Measurements from ENCODE around the gene ALX4.

ALX4 gene

DNA sequence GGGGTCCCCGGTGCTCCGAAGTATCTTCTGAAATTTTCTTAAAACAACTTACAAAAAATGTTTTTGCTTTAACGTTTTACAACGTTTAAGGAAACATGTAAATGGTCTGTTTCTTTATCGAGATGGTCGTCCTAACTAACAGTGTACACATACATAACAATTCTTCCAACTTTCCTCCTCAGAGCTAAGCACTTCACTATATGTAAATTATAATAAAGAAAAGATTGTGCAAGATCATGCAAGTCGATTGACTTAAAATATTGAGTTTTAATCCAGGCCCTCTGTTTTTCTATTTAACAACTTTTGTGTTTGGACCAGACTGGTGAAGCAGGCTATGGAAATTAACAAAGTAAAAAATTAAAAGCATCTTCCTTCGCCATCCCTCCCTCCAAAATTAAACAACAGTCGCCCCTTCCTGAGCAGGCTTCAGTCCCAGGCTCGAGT, 4.9 kb downstream of the ALX4 start:
- Histone ChIP-seq H3K27ac (peak overlapping the region in 2 of 21 experiments; percentile 24 to 67), H3K4me3 (peak overlapping the region in 3 of 7 experiments; percentile 45 to 52 (median 48))

DNA sequence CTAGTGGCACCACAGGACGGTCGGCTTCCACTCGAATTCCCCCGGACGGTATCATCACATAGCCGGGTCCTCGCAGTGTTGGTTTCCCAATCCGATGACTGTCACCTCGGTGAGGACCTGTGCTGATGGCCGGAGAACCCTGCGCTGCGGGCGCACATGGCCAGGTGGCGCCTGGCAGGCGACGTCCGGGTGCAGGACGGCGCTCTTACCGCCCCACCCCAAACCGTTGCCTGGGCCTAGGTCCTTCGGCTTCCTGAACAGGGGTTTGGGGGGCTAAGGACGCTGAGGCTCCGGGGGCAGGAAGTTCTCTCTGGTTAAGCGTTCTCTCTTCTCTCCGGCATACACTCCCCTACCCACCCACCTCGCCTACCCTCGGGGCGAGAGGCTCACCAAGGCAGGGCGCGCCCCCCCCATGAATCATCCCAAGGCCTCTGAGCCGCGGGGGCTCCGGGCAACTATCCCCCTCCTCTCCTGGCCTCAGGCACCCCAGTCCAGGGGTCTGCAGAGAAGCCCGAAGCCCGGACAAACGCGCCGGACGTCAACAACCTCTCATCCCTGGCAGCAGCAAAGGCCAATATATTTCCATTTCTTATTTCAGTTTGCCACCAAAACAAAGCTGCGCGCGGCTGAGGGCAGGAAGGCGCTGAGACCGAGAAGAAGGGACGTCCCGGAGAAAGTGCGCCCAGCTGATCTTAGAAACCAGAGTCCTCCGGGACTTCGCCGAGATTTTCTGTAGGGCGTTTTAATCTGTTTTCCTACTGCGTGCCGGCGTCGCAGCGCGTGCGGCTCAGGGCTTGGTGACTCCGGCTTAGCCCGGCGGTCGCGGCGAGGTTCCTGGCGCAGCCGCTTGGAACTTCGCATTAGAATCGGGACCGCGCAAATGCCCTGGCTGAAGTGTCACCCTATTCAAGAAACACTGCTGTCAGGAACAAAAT, 5.6 kb downstream of the ALX4 start:
- Histone ChIP-seq H3K4me3 (no peak overlapping the region), H3K27ac (peak overlapping the region in 2 of 21 experiments; percentile 24 to 67)

DNA sequence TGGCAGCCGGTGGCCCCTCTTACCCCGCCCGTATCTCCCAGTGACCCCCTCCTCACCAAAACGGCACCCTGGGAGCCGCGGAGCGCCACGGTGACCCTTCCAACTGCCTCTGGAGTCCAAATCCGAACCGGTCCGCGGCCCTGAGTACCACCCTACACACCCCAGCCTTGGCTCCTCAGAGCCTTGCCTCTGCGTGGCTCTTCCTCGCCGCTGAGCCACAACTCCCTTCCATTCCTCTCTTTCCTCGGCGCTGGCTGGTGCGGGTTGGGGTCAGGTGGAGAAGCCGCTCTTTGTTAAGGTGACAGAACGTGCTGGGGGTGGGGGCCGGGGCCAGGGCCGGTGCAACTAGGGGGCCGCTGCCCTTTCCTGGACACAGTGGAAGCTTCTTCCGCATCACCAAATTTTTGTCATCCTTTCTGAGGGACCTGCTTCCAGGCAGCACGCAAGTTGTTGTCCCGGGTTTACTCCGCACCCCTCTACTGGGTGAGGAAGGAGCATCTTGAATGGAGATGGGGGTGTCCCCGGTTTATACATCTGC, 6.5 kb downstream of the ALX4 start:
- Histone ChIP-seq H3K4me3 (no peak overlapping the region), H3K27ac (no peak overlapping the region)

DNA sequence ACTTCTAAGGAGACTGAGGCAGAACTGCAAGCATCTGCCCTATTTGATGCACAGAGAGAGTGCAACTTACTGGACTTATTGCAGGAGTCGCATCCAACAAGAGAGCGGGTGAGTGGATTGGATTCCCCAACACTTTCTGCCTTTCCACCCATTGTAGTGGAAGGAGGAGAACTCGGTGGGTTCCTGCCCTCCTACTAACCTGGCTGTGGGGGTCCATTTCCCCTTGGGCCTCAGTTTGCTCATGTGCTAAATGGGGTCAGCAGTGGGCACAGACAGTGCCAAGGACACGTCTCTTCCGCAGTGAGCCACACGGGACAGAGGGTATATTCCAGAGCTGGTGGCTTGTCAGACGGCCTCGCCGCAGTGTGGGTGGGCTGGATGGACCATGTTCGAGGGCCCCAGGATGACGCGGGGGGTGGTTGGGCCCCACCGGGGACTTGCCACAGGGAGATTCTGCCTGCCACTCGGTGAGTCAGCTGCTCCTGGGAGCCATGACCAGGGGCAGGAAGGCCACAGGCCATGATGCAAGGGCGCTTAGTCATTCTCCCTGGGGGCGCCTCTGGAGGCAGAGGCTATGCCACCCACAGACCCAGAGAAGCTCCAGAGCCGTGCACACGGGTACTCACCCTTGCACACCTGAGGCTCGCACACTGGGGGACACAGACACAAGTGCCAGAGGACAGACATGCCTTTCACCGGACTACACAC, 8.2 kb downstream of the ALX4 start:
- no peak overlapping the region for H3K4me3 ChIP-seq
- H3K27ac ChIP-seq = no peak overlapping the region

DNA sequence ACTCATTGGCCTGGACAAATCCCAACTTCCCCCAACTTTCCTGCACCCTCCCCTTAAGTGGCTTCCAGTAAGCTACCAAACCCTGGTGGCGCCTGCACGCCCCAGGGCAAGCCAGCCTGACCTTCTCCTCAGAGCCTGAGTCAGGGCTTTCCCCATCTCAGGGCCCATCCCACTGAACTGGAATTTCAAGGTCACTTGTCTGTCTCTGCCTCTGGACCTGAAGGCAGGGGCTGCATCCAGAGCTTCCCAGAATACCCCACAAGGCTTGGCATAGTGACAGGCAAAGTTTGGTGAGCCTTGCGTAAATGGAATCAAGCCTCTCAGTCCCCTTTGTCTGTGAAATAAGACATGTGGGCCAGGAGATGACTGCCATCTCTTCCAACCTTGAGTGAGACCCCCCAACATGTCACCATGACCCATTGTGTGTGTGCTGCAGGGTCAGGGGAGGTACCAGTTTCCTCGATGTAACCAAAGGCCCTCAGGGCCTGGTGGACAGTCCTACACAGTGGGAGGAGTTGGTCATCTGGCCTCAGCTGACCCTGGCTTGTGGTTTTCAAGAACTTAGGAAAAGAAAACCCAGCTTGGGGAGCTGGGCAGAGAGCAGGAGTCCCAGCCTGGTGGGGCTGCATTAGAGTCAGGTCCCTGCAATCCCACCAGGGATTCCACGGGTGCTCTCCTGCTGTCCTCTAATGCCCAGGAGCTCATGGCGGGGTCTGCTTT, 8.9 kb downstream of the ALX4 start:
- no peak overlapping the region for H3K4me3 ChIP-seq
- no peak overlapping the region for H3K27ac ChIP-seq

DNA sequence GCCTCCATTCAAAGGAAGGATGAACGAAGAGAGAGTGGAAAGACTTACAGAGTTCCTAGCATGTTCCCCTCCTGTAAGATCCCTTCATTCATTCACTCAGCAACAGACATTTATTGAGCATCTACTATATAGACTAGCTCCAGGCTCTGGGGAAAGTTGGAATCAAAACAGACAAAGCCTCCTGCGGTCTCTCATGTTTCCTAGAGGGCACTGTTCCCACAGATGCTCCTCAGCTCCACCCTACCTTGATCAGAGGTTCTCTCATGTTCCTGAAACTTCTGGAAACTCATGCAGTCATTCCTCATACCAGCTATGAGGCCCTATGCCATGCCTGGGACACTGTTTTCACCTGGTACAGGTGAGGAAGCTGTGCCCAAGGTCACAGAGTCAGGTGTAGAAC, 11.1 kb downstream of the ALX4 start:
- Histone ChIP-seq H3K27ac (no peak overlapping the region), H3K4me3 (no peak overlapping the region)

DNA sequence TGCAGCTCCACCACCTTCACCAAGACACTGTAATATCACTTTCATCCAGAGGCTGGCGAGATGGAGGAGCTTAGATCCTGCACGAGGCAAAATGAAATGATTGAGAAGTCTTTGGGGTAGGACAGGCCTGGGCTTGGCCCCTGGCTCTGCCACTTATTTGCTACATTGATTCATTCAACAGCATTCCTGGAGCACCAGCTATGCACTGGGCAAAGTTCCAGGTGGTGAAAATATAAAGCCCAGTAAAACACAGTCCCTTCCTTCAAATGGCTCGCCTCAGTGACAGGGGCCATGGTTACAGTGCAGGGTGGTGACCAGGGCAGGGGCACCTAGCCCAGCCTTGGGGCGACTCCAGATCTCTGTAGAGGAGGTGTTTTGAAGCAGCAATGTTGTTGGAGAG, 19.7 kb downstream of the ALX4 start:
- Histone ChIP-seq H3K27ac (no peak overlapping the region), H3K4me3 (no peak overlapping the region)

DNA sequence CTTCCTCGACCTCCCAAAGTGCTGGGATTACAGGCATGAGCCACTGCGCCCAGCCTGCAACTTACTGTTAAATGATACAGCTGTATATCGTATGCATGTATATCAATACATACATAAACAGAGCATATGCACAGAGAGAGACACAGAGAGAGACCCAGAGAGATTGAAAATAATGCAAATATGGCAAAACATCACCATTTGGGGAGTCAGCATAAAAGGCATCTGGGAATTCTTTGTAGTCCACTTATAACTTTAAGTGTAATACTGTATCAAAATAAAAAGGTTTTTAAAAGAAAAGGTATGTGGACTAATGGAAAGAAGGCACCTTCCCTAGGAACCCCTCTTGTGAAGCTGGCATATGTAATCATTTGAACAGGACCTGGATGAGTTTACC, 21.8 kb downstream of the ALX4 start:
- H3K27ac ChIP-seq = no peak overlapping the region
- no peak overlapping the region for H3K4me3 ChIP-seq

DNA sequence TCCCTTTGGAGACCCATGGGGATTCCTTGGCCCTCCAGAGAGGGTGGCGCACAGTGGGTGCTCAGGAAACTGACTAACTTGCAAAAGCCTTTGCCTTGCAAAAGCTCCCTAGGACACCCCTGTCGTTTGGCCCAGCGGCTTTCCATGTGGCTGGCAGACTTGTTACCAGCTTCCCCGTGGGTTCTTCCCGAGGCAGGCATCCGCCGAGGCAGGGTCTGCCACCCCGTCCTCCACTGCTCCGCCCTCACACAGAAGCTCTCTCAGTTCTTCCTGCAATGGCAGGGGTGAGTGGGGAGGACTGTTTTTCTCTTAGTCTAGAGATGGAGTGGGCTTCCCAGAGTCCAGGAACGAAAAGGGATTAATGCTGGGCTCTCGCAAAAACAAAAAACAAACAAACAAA, 23.0 kb downstream of the ALX4 start:
- H3K4me3 ChIP-seq = no peak overlapping the region
- H3K27ac ChIP-seq = no peak overlapping the region

DNA sequence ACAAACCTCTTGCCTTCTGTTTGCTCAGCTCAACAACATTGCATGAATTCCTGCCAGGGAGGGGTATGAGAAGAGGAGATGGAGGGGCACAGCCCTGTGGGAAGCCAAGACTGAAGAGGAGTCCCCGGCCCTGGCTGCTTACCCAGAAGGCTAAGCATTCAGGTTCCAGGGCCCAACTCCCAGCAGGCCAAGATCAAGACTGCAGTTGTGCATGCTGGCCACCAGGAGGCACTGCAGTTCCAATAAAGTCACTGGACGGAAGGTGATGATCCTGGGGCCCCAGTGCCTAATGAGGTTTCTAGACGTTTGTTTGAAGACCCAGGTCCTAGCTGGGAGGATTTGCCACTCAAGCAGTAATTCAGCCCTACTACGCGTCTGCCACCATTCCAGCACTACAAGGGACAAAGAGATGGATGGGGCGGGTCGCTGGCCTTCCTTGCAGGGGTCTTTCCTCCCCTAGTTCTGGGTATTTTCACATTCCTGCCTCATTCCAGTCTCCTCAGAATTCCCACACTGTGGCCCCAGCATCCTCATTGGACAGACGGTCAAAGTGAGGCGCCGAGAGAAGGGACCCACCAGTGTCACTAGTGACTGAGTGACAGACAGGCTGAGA, 23.6 kb downstream of the ALX4 start:
- H3K27ac ChIP-seq = no peak overlapping the region

DNA sequence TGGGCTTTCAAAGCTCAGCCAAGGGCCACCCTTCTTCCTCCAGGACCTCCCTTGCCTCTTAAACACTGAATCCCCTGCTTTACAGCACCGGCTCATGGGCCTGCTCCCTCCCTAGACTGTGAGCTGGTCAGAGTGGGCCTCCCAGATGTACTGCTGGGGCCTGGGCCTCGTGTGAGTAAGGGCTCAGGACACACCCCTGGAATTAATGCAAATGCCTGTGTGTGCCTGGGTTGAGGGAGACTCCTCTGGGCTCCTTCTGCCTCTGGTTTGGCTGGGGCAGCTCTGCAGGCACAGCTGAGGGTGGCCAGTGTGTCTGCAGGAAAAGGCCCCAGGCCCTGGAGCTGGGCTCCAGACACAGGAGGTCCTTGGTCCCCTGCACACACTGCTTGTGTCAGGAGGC, 24.2 kb downstream of the ALX4 start:
- Histone ChIP-seq H3K27ac (no peak overlapping the region), H3K4me3 (no peak overlapping the region)

More for the DNA sequence above, 23.6 kb downstream of the ALX4 start:
- no peak overlapping the region for H3K4me3 ChIP-seq

DNA sequence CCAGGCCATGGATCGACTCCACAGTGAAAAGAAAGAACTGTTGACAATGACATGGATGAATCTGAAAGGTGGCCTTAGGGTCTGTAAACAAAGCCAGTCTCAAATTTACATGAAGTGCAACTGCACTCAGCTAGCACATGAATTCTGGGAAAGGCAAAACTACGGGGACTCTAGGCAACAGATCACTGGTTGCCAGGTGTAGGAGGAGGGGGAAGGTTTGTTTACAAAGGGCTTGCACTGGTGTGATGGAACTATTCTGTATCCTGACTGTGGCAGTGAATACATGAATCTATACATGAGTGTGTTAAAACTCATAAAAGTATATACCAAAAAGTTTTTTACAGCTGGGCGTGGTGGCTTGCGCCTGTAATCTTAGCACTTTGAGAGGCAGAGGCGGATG, 27.3 kb downstream of the ALX4 start:
- no peak overlapping the region for H3K4me3 ChIP-seq
- H3K27ac ChIP-seq = no peak overlapping the region

DNA sequence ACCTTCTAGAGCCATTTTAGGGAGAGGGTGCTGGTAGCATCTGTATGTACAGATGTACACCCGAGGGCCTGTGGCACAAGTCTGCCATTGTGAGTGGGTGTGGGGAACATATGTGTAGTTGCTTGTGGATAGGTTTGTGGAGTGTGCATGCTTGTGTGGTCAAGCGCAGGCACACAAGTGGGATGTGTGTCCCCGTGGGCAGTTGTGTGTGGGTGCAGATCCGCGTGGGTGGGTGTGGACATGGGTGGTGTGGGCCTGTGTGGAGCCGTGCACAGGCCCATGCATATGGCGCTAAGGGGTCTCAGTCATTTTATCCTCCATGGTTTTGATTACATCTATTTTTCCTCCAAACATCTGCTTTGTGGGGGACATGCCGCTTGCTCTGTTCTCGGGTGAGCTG, 28.8 kb downstream of the ALX4 start:
- H3K27ac ChIP-seq = no peak overlapping the region
- H3K4me3 ChIP-seq = no peak overlapping the region

DNA sequence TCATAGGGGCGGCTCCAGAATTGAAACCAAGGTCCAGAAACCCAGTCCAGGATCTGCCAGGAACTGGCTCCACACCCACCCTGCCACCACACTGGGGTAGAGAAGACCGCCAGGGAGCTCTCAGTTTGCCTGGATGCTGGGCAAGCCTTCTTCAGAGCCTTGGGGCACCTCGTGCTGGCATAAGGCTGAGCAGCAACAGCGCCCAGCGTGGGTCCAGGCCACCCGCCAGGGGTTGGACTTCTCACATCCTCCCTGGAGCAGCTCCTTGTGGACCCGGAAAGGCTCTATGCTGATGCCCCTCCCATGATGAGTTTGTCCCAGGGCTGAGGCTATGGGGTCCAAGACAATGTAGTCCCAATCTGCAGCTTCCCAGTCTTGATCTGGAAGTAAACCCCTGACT, 29.7 kb downstream of the ALX4 start:
- H3K27ac ChIP-seq = no peak overlapping the region
- H3K4me3 ChIP-seq = no peak overlapping the region

DNA sequence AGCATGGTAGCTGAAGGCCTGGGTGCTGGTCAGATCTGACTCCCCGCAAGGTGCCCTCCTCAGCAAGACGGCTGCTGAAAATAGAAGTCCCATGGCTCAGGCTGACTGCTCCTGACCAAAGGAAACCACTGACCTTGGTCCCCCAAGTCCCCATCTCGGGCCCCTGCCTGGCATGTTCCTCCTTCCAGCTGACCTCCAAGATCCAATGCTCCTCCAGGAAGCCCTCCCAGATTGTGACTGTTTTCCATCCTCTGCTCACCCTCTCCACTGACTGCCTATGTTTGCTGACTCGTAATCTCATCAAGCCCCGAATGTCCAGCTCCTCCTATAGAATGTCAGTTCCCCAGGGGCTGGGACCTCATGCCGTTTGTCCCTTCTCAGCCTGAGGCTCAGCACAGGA, 30.5 kb downstream of the ALX4 start:
- no peak overlapping the region for H3K27ac ChIP-seq
- H3K4me3 ChIP-seq = no peak overlapping the region

DNA sequence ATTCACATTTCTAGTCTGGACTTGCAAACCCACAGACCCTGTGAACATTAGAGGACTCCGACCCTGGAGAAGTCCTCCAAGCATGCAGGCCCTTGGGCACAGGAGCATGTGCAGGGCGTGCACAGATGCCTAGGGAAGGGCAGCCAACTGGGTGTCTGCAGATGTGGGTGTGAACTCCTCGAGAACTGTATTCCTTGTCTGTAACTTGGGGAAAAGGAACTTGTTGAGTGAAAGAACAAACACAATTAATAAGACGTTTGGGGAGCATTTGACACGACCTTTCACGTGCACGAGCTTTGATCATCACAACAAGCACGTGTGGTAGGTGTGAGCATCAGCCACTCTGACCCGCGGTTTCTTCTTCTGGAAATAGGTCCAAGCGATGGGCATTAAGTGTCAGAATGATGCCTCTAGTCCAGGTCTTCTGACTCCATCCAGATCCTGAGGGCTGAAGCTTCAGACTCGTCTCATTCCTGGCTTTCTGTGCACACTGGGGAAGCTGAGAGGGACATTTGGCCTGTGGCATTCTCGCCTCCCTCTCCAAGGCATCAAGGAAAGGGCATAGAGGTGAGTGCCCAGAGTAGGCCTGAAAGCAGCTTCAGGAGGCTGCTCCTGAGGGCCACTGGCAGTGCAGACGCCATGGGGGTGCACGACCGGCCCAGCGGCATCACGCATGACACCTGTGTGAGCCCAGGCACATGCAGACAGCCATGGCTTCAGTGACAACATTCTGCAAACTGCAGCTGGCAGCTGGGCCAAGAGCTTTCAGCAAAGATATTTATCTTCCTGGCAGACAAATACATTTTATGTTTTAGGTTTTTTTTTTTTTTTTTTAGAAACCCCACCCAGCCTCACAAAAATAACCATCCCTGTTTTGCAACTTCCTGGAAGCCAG, 32.5 kb downstream of the ALX4 start:
- Histone ChIP-seq H3K4me3 (no peak overlapping the region), H3K27ac (no peak overlapping the region)

DNA sequence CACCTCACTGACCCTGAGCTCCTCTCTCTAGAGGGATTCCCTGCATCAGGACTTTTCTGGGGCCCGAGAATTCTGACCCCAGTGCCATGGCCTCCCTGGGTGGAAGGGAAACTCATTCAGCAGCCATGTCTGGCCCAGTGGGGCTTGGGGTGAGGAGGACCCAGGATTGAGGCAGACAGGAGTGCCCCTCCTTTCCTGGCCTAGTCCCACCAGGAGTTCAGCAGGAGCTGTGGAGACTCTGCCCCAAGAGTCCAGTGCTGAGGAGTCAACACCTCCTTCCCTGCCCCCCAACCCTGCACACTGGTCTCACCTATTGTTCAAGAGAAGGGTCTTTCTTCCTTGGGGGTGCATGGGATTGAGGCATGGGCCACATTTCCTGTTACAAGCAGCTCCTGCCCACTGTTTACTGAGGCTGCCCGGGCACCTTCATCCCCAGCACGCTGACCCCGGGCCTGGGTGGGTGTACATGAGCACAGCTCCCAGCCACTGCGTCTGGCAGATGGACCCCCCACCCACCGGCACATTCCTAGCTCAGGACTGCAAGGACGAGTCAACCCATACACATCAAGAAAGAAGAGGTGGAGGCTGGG, 33.9 kb downstream of the ALX4 start:
- H3K4me3 ChIP-seq = no peak overlapping the region
- H3K27ac ChIP-seq = no peak overlapping the region

DNA sequence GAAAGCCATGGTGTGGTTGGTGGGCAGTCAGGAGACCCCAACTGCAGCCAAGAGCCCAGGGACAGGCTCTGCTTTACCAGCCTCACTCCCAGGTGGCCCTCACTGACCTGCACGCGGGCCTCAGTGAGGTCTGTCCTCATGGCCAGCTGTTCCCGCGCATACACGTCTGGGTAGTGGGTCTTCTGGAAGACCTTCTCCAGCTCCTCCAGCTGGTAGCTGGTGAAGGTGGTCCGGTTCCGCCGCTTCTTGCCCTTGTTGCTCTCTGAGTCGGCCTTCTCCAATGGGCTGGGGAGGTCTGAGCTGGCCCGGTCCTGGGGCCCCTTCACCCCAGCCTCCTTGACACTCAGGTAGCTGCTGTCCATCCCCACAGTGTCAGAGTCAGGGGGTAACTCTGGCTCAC, 34.7 kb downstream of the ALX4 start:
- Histone ChIP-seq H3K27ac (no peak overlapping the region), H3K4me3 (no peak overlapping the region)
